Hepatocyte (in vitro differentiated cells): ENCODE data around the gene GPRIN2. TPM values are rescaled to one million over a fixed set of nuclear protein-coding genes. Genes with fewer than 3 reads are reported as not detected.

Experiments
- DNase-seq: peaks from one replicate; pipeline ENCODE4 v3.0.0-alpha.2; 2016; ENCODE audit warnings: low spot score
- H2AFZ ChIP-seq: fragments of 200-600 bp; sonication (generic); 2 replicates; pipeline ENCODE4 v1.6.0; 2016; ENCODE audit warnings: antibody characterized with exemption, mild to moderate bottlenecking
- H3K27ac ChIP-seq: fragments of 200-600 bp; sonication (generic); 2 replicates; pipeline ENCODE4 v1.5.1; 2016; ENCODE audit warnings: mild to moderate bottlenecking
- H3K27me3 ChIP-seq: fragments of 200-600 bp; sonication (generic); 2 replicates; pipeline ENCODE4 v1.6.1; 2016
- H3K36me3 ChIP-seq: fragments of 200-600 bp; sonication (generic); replicated peaks from 2 replicates; pipeline ENCODE4 v1.5.1; 2016; ENCODE audit warnings: low read depth; ENCODE audit not compliant: insufficient read depth
- H3K4me1 ChIP-seq: fragments of 200-600 bp; sonication (generic); 2 replicates; pipeline ENCODE4 v1.5.1; 2016; ENCODE audit warnings: mild to moderate bottlenecking, moderate library complexity; ENCODE audit not compliant: insufficient read depth
- H3K4me2 ChIP-seq: fragments of 200-600 bp; sonication (generic); 2 replicates; pipeline ENCODE4 v1.6.0; 2016
- H3K4me3 ChIP-seq: fragments of 200-600 bp; sonication (generic); 2 replicates; pipeline ENCODE4 v1.5.1; 2016; ENCODE audit warnings: mild to moderate bottlenecking
- H3K79me2 ChIP-seq: fragments of 200-600 bp; sonication (generic); 2 replicates; pipeline ENCODE4 v1.6.0; 2017; ENCODE audit warnings: mild to moderate bottlenecking
- H3K9me2 ChIP-seq: fragments of 200-600 bp; sonication (generic); replicated peaks from 2 replicates; pipeline ENCODE4 v1.6.0; 2017; ENCODE audit warnings: mild to moderate bottlenecking; ENCODE audit not compliant: insufficient read depth
- H3K9me3 ChIP-seq: fragments of 200-600 bp; sonication (generic); 2 replicates; pipeline ENCODE4 v1.5.1; 2016; ENCODE audit warnings: low read depth, mild to moderate bottlenecking
- H4K20me1 ChIP-seq: fragments of 200-600 bp; sonication (generic); 2 replicates; pipeline ENCODE4 v1.6.0; 2016; ENCODE audit warnings: mild to moderate bottlenecking; ENCODE audit not compliant: insufficient read depth, poor library complexity, severe bottlenecking
- EZH2 ChIP-seq: fragments of 200-600 bp; sonication (generic); IDR thresholded peaks from 2 replicates; pipeline ENCODE4 v1.6.1; 2016; ENCODE audit warnings: antibody characterized with exemption, mild to moderate bottlenecking, borderline replicate concordance
- EZH2phosphoT487 ChIP-seq: fragments of 200-600 bp; sonication (generic); IDR thresholded peaks from one replicate; pipeline ENCODE4 v1.6.1; 2018; ENCODE audit warnings: antibody characterized with exemption, mild to moderate bottlenecking, low read depth, moderate library complexity; ENCODE audit not compliant: unreplicated experiment, severe bottlenecking
- WGBS: methylation state at CpG from one replicate; pipeline ENCODE4 v1.1.6; 2016; ENCODE audit warnings: low lambda C conversion rate; ENCODE audit errors: missing lambda C conversion rate; 5-methylcytosine and 5-hydroxymethylcytosine counted together
- polyA plus RNA-seq: library from polyadenylated mRNA; unstranded; fragments of >200 nt; fragmentation: Nextera tagmentation; extraction: Ambion mirVana; gene quantifications from 2 replicates; pipeline ENCODE4 v1.2.1, GENCODE V29; 2016
- total RNA-seq: library from RNA; depleted of rRNA; stranded (reverse); fragments of >200 nt; gene quantifications from 2 replicates; pipeline ENCODE4 v1.2.3, GENCODE V29; 2014
- TF ChIP-seq, protein P1 (sequence below): fragments of 200-600 bp; sonication (generic); IDR thresholded peaks from 2 replicates; pipeline ENCODE4 v1.5.1; 2016; ENCODE audit warnings: antibody characterized with exemption, mild to moderate bottlenecking; ENCODE audit not compliant: poor library complexity

The GPRIN2 gene
- total and polyA plus RNA-seq, 2 experiments from 2014 or later: 15.0 to 23.4 TPM

DNA sequence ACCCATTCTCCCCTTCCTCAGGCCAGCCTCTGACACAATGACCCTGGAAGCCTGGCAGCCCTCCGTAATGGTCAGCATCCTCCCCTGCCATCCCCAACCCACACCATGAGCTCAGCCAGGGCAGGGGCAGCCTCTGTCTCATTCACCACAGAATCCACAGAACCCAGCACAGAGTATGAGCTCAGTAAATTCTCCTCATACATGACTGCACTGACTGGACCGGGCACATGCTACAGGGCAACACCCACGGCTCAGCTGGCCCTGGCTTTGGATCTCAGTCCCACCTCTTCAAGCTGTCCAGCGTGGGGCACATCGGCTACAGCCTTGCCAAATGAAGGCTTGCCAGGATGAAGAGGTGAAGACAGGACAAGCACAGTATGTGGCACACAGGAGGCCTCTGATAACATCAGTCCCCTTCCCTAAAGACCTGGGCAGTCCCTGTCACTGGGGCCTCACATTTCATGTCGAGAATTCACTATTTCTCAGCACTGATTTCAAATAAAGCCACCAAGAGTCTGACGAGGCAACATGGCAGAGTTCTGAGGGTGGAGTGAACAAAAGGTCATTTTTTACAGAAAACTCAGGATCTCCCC lies 7.9 kb downstream of the GPRIN2 start:
- Histone ChIP-seq H3K79me2 (no peaks in the 10 kb centered on the region), H3K27me3 (no peaks in the 10 kb centered on the region), H3K36me3 (no peaks in the 10 kb centered on the region), H3K9me2 (no peaks in the 10 kb centered on the region), H3K4me2 (no peak overlapping the region), H3K27ac (no peak overlapping the region), H4K20me1 (no peaks in the 10 kb centered on the region), H3K4me3 (no peak overlapping the region), H2AFZ (no peak overlapping the region), H3K9me3 (no peaks in the 10 kb centered on the region), H3K4me1 (no peaks in the 10 kb centered on the region)
- 81% methylated on average over 7 of the region's 7 CpGs for WGBS
- no peak for DNase-seq
- TF ChIP-seq EZH2phosphoT487 (no peak), EZH2 (no peak)
- TF ChIP-seq, protein P1, sequence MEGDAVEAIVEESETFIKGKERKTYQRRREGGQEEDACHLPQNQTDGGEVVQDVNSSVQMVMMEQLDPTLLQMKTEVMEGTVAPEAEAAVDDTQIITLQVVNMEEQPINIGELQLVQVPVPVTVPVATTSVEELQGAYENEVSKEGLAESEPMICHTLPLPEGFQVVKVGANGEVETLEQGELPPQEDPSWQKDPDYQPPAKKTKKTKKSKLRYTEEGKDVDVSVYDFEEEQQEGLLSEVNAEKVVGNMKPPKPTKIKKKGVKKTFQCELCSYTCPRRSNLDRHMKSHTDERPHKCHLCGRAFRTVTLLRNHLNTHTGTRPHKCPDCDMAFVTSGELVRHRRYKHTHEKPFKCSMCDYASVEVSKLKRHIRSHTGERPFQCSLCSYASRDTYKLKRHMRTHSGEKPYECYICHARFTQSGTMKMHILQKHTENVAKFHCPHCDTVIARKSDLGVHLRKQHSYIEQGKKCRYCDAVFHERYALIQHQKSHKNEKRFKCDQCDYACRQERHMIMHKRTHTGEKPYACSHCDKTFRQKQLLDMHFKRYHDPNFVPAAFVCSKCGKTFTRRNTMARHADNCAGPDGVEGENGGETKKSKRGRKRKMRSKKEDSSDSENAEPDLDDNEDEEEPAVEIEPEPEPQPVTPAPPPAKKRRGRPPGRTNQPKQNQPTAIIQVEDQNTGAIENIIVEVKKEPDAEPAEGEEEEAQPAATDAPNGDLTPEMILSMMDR: no peak

DNA sequence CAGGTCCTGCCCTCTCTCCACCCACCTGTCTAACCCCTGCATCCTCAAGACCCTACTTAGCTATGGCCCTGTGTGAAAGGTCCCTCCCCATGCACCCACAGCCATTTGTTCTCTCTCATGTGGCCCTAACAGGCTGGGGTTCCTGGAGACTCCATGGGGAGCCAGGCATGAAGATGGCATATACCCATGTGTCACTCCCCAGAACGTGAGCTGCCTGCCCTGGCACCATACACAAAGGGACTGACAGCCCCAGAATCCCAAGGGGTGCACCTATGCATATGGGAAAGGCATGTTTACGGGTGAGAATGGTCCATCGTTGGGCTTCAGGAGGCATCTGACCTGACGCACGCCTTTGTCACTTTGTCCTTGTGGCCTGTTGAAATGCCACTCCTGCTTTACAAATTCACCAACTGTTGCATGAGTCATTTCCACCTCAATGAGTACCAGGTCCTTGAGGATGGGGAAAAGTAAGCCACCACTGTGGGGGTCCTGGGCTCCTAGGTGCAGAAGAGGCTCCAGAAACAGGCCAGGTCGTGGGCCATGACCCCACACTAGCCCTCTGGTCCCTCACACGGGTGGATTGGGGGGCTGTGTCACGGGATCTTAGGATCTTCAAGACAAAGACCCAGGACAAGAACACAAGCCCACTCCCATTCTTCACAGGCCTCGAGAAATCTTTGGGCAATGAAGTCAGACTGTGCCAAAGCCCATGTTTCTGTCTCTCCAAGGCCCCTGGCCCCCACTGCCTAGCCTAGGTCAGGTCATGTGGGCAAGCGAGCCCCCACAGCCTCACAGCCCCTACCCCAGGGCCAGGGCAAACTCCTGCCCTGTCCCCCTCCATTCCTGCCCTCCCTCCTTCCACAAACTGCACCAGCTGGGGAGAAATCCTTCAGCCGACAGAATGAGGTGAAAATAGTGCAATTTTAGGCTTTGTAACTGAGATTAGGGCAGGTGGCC lies 8.6 kb downstream of the GPRIN2 start:
- no peak overlapping the region for H3K4me3 ChIP-seq
- H4K20me1 ChIP-seq: no peaks in the 10 kb centered on the region
- no peak overlapping the region for H3K27ac ChIP-seq
- no peaks in the 10 kb centered on the region for H3K9me3 ChIP-seq
- no peaks in the 10 kb centered on the region for H3K36me3 ChIP-seq
- H2AFZ ChIP-seq: no peak overlapping the region
- H3K9me2 ChIP-seq: no peaks in the 10 kb centered on the region
- WGBS: 82% methylated on average over 11 of the region's 11 CpGs
- DNase-seq: no peak
- no peaks in the 10 kb centered on the region for H3K4me1 ChIP-seq
- H3K27me3 ChIP-seq: no peaks in the 10 kb centered on the region
- no peak overlapping the region for H3K4me2 ChIP-seq
- H3K79me2 ChIP-seq: no peaks in the 10 kb centered on the region
- no peak for TF ChIP-seq EZH2
- TF ChIP-seq, protein P1: no peak
- TF ChIP-seq EZH2phosphoT487: no peak

DNA sequence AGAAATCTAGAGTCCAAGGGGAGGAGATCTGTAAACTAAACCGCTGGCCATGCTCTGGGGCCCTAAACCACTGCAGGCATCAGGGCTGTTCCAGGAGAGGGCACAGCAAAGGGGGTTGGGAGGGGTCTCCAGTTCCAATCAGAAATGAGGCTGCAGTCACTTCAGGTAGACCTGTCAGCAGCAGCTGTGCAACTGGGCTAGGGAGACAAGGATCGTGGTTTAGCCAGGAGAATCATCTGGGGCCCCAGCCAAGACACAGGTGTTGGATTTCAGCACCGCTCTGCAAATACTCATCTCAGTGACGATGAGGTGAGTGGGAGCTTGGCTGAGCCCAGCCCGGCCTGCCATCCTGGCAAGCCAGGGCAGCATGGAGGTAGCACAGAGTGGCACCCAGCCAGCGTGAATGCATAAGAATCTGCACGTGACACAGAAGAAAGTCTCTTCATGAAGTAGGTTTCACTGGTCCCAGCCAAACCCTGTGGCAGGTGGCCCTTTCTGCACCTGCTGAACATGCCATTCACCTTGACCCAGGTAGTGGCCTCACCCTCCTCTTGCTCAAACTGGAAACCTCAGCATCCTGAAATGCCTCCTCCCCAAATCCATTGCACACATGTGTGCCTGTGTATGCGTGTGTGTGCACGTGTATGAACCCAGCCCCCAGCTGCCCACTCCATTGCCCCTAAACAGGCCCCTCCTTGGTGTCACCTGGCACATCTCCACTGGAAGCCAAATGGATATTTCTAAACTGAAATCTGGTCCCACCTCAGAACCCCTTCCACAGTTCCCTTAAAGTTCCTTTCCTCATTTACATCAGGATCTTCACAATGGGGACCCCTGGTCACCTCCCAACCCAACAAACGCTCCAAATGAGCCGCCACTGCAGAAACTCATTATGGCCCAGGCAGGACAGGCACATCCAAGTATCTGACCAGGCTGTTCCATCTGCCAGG lies 9.6 kb downstream of the GPRIN2 start:
- TF ChIP-seq, protein P1: no peak
- TF ChIP-seq EZH2 (no peak), EZH2phosphoT487 (no peak)
- Histone ChIP-seq H2AFZ (no peak overlapping the region), H3K27me3 (no peaks in the 10 kb centered on the region), H4K20me1 (no peaks in the 10 kb centered on the region), H3K4me2 (no peak overlapping the region), H3K9me2 (no peaks in the 10 kb centered on the region), H3K79me2 (no peaks in the 10 kb centered on the region), H3K4me1 (peaks cover under 1% of the 10 kb centered on the region), H3K9me3 (no peaks in the 10 kb centered on the region), H3K36me3 (no peaks in the 10 kb centered on the region), H3K4me3 (no peak overlapping the region), H3K27ac (no peak overlapping the region)
- WGBS: 82% methylated on average over 11 of the region's 11 CpGs
- DNase-seq: no peak
